GM18519 (cell line): ENCODE data around the gene RAMP1.

Source experiments
- ATAC-seq: cut with Tn5 transposase; IDR thresholded peaks from one replicate; pipeline ENCODE4 v1.9.1; 2021; ENCODE audit warnings: mild to moderate bottlenecking, moderate library complexity; ENCODE audit not compliant: unreplicated experiment, low FRiP score

Gene RAMP1

DNA sequence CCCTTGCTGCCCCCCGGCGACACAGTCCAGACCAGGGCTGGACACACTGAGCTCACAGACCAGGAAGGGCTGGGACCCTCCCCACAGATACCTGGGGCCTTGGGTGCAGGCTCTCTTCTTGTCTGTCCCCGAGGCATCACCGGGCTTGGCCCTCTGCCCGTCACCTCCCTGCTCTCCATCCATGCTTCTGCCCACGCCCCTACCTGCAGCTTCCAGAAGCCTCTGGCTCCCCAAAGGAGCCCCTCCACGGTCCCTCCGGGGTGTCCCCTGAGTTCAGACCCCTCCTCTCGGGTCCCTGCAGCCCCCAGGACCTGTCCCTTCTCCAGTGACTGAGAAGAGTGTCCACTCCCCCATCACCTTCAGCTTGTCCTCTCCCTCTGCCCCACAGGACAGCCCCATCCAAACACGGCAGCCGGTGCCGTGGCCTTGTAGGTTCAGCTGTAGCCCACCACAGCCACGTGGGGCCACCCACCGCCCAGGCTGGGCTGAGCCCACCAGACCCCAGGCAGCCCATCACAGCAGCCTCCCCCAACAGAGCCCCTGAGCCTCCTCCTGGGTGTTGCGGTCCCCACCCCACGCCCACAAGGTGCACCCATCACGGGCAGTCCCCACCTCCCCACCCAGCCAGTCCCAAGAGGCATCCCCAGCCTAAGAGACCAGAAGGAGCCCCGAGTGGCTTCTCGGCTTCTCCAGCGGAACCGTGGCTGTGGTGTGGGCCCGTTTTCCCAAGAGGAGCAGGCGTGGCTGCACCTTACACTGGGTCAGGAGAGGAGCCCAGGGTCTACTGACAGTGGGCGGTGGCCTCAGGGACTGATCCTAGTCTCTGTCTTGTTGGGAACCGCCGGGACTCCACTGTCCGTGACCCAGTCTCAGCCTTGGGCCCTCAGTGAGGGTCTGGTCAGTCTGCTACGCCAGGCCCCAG lies 53.1 kb downstream of the RAMP1 start:
- ATAC-seq, result no peak

DNA sequence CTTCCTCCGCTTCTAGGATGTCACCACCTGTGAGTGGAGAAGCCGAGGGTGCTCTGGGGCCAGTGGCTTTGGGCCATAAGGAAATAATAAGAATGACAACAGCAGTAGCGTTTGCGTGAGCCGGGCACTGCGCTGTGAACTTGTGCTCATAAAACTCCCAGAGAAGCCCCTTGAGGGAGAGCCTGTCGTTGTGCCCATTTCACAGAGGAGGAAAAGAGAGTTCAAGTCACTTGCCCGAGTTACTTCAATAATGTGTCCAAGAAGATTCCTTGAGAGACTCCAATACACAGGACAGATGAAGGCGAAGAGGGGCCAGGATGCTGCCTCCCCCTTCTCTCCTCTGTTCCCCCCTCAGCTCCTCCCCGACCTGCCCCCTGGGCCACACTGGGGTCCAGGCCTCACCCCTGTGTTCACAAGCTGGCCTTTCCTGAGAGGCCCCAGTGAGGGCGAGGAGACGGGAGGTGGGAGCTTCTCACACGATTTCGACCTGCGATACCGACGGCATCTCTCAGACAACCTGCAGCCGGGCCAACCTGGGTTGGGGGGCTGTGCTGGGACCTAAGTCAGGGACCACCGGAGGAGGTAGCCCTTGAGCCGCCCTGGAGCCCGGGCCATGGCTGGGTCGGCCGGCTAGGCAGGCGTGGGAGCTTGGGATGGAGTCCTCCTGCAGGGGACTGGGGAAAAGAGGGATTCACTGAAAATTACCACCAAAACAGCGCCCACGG lies 53.9 kb downstream of the RAMP1 start:
- ATAC-seq, result no peak

DNA sequence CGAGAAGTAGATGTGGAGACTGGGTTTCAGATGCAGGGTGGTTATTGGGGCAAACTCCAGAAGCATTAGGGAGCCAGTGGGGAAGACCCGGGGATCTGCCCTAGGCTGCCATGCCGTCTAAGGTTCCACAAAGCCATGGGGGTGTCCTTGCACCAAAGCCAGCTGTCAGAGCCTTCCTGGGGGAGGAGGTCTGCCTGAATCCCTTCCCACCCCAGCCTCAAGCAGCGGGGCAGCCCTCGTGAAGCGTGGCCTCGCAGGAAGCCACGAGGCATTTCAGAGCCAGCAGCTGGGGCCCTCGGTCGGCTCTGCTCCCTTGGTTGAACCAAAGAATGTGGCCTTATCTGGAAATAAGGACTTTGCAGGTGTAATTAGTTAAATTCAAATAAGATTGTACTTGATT lies 56.2 kb downstream of the RAMP1 start:
- no peak for ATAC-seq

DNA sequence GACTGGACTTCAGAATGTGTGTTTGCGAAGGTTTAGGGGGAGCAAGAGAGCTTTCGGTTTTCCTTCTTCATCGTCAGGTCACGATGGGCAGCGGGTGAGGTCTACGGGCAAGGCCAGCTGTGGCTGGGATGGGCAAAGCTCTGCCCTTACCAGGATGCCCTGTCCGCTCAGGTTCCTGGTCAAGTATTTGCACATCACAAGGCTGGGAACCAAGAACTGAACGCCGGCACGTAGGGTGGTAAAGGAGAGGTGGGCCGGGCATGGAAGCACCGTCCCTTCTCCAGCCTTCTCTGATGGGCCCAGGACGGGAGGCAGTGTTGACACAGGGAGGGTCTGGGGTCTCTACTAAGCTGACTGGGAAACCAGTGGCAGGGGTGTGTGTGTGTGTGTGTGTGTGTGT lies 56.9 kb downstream of the RAMP1 start:
- no peak for ATAC-seq

DNA sequence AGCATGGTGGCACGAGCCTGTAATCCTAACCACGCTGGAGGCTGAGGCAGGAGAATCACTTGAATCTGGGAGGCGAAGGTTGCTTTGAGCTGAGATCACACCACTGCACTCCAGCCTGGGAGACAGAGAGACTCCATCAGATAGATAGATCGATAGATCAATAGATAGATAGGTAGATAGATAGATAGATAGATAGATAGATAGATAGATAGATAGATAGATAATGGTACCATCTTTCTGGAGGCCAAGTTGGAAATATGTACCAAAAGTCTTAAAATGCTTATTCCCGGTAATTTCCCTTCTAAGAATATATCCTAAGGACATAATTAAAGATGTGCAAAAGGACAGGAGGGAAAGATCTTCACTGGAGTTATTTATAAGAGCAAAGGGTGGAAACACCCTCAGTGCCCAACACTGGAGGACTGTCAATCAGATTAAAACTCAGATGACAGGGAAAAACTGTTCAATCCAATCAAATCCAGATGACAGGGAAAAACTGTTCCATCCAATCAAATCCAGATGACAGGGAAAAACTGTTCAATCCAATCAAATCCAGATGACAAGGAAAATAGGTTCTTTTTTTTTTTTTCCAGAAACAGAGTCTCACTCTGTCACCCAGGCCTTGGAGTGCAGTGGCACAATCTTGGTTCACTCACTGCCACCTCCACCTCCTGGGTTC lies 58.4 kb downstream of the RAMP1 start:
- no peak for ATAC-seq

DNA sequence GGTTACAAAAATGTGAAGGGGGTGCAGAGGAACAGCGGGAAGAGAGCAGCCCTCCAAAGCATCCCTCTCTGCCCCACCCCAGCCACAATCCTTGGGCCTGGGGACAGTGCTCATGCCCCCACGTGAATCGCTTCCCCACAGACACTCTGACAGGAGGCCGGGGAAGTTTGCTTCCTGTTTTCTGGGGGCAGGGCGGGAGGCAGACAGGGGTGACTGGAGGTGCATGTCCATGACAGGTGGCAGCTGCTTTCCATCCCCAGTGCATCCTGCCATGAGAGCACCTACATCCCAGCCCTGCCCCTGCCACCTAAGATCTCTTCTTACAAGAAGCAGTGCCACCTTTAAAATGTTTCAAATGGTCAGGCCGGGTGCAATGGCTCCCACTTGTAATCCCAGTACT lies 60.2 kb downstream of the RAMP1 start:
- no peak for ATAC-seq

DNA sequence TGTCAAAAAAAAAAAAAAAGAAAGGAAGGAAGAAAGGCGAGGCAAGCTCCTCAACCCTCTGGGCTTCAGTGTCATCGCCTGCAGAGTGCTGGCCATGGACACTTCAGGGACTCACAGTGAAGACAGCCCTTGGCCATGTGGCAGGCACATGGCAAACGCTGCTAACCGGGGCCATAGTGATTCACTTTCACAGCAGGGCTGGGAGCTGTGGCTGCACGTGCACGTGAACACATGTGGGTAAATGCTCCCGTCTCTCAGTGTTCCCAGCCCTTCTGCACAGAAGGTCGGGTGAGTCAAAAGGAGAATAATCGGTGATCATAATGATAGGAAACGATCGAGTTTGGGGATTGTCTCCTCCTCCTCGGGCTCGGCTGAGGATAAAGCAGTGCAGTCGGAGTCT lies 61.2 kb downstream of the RAMP1 start:
- no peak for ATAC-seq

DNA sequence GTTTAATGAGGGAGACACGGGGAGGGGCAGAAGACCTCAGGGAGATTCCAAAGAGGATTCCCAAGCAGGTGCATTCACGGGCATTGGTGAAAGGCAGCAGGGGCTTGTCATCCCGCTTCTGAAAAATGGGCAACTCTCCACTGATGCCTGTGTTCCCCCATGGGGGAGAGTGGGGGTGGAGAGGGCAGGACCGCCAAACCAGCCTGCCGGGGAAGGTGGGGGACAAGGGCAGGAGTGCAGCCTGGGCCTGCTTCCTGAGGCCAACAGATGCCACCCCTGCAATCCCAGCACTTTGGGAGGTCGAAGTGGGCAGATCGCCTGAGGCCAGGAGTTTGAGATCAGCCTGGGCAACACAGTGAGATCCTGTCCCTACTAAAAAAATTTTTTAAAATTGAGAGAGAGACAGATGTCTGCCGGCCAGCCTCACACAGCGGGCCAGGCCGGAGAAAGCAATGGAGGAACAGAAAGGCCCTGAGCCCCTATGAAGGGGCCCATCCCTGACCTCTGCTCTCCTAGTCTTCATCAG lies 62.6 kb downstream of the RAMP1 start:
- no peak for ATAC-seq

DNA sequence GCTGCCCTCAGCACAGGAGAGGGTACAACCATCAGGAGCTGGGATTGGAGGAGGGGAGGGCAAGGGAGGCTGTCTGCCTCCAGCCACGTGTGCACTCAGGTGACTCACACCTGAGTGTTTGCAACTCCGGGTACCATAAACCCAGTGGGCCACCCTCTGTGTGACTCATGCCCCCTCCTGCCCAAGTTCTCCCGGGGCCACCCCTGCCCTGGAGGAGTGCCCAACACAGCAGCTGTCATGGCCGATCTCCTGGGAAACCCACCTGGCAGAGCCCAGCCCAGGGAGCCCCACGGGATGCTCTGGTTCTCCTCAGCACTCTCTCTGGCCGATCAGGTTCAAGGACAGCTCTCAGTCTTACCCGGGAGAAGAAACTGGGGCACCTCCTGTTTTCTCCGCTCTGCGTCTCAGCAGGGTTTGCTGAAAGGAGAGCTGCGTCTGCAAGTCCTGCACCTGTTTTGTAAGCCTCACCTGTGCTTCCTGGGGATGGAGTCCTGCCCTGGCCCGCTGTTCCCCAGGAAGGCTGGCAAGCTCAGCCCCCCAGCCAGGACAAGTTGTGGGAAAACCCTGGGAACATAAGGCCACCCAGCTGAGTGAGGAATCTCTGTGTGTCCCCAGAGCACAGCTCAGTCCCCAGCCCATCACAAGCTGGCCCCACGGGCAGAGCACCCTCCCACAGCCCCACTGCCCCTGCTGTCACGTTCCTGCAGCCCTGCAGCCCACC lies 63.4 kb downstream of the RAMP1 start:
- no peak for ATAC-seq

DNA sequence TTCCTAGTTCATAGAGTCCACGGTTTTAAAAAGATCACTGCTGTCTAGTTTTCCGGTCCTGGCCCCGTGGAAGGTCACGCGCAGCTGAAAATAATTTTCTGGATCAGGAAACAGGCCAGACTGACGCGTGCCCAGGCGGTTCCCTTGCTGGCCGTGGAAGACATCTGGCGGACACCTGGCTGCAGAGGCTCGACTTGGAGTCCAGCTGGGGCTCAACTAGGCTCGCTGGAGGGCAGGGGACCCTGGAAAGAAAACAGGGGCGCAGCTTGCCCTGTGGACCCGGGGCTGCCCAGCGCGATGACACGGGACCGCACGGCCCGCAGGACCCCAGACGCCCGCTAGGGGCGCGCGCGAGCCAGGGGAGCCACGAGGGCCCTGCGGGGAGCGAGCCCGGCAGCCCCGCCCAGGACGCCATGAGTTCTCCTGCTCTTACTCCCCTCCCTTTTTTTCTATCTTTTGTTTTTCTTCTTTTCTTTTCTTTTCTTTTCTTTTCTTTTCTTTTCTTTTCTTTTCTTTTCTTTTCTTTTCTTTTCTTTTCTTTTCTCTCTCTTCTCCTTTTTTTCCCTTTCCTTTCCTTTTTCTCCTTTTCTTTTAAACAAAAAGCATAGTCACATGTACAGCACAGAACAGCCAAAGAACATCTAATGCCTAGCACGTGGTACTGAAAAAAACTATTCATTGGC lies 64.2 kb downstream of the RAMP1 start:
- ATAC-seq, result peak; percentile 73

DNA sequence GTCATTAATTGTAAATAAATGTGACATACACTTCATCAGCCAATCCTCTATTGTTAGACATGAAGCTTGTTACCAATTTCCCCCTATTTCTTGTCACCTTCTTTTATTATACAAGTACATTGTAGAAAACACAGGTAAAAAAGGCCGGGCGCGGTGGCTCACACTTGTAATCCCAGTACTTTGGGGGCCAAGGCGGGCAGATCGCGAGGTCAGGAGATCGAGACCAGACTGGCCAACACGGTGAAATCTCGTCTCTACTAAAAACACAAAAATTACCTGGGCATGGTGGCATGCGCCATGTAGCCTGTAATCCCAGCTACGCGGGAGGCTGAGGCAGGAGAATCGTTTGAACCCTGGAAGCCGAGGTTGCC lies 64.7 kb downstream of the RAMP1 start:
- ATAC-seq, result no peak

DNA sequence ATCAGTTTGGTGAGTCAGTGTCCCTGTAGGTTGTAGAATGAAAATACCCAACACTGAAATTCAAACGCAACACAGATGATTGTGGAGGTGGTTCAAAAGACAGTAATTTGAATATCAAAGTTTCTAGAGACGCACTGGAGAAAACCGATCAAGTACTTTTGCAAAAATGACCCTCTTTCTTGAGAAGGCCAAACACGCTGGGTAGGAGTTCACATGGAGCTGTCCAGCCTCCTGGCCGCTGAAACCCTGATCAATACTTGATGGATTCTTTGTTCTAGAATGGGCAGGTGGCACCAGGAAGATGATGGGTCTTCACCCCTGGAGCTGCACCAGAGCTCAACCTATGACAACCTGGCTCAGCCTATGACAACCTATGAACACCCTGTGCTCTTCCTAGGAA lies 67.7 kb downstream of the RAMP1 start:
- no peak for ATAC-seq

DNA sequence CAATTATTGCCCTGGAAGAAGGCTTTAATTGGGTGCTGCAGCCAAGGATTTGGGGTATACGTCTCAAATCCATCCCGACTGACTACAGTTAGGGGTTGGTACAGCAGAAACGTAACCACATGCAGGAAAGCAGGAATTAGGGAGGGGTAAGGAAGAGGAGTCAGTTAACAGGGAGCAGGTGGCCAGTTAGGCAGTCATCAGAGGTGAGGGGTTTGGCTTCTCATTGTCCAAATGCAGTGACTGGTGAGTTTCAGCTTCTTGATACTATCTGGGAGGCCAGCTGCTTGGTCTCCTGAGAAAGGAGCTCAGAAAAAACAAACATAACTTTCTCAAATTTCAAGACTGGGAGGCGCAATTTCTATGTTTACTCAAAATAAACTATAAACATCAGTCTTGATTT lies 68.6 kb downstream of the RAMP1 start:
- no peak for ATAC-seq

DNA sequence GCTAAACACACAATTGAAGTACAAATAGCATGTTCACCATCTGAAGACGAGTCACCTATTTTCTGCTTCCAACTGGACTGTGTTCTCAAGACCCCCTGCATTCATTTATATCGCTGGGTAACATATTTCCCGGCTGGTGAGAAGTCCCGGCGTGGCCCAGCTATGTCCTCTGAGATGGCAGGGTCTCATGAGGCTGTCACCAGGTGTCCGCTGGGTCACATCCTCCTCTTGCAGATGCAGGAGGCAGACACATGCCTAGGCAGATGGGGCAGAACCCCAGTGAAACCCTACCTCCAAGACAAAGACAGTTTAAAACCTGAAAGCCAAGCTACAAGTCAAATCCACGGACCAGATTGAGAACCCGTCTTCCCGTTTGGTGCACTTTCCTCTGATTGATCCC lies 70.6 kb downstream of the RAMP1 start:
- ATAC-seq, result no peak

DNA sequence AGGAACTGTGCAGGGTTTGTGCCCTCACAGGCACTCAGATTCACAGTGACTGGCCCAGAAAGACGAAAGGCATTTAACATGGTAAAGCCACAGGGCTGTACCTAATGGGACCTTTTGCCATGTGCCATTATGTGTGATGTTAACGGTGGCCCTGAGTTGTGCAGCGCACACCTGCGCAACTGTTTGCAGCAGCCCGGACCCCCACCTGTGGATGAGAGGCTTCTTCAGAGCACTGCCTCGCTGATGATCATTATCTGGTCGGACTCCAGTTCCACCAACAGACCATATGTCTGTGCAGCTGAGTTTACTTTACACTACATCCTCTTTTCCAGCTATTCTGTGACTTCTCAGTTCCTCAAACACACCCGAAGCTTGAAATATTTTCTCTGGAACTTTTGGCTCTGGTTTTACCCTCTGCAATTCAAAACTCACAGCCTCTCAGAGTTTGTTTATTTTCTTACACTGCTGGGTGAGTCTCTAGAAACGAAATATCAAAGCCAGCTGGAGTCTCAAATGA lies 71.8 kb downstream of the RAMP1 start:
- no peak for ATAC-seq

DNA sequence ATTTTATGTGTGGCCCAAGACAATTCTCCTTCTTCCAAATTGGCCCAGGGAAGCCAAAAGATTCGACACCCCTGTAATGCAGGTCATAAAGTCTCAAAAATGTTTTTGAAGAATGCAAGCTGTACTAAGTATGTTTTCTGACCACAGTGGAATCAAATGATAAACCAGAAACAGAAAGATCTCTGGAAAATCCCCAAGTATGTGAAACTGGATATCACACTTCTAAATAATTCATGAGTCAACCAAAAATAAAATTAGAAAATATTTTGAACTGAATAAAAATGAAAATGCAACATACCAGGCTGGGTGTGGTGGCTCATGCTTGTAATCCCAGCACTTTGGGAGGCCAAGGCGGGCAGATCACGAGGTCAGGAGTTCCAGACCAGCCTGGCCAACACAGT lies 73.3 kb downstream of the RAMP1 start:
- ATAC-seq, result no peak

DNA sequence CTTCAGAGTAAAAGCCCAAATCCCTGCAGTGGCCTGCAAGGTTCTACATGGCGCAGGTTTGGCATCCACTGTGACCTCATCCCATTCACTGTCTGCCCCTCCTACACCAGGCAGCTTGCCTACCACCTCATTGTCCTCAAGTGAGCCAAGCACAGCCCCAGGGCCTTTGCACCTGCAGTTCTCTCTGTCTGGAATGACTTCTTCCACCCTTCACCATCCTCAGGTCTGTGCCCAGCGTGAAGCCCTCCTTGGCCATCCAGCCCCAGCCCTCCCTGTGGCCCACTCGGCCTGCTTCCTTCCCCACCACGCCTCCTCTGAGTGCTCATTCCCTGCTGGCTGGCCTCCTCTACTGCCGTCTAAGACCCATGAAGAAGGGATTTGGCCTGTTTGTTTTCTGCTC lies 74.8 kb downstream of the RAMP1 start:
- no peak for ATAC-seq

DNA sequence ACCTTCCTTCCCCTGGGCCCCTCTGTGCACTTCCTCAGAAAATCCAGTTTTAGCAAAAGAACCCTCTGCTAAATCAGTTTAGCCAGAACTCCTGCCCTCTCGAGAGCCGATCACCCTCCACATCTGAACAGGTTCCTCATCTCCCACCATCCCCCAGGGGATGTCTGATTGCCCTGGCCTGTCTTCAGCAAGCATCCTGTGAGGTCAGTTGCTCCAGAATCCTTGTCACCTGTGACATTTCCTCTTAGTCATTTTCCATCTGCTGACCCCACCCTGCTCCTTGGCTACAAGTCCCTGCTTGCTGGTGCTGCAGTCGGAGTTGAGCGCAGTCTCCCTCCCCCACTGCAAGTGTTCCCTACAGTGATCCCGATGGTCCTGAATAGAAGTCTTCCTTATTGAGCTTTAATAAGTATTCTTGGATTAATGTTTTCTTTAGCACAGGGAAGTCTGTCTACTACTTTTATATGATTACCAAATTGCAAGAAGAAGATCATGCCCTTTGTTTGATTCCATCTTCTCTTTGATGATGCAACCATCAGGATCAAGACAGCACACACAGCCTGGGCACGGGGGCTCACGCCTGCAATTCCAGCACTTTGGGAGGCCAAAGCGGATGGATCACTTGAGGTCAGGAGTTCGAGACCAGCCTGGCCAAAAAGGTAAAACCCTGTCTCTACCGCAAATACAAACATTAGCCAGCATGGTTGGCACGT lies 76.5 kb downstream of the RAMP1 start:
- no peak for ATAC-seq

DNA sequence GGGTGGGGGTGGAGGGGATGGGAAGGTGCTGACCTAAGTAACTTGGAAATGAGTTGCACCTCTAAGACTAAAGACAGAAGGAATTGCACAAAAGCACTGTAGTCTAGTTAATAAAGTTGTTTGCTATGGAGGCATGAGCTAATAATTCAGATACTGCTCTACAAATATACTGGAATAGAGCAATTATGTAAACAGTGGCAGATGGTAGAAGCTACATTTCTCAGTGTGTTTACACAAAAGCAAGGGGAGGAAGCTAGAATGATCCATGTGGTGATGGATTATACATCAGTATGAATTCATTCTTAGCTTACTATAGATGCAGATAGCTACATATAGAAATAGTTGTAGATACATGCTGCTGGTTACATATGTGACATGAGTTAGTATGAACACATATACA lies 79.8 kb downstream of the RAMP1 start:
- ATAC-seq, result no peak
